H9 (cell line): ENCODE results near the gene DPYD. TPM values are rescaled to one million over a fixed set of nuclear protein-coding genes. Genes with fewer than 3 reads are reported as not detected.

Experiments used
- DNase-seq: peaks from one replicate; pipeline ENCODE4 v3.0.0-alpha.2; 2017
- H2AFZ ChIP-seq: one replicate; pipeline ENCODE4 v1.6.1; 2013; ENCODE audit warnings: mild to moderate bottlenecking, low read length, control low read depth, moderate library complexity
- H2AK5ac ChIP-seq: 2 replicates; pipeline ENCODE4 v1.6.1; 2013; ENCODE audit warnings: low read length, control low read depth, mixed read lengths; ENCODE audit not compliant: insufficient read length
- H2BK120ac ChIP-seq: one replicate; pipeline ENCODE4 v1.6.1; 2013; ENCODE audit warnings: low read depth, mild to moderate bottlenecking, low read length, control low read depth, inconsistent platforms; ENCODE audit not compliant: poor library complexity, severe bottlenecking
- H2BK12ac ChIP-seq: 2 replicates; pipeline ENCODE4 v1.6.1; 2013; ENCODE audit warnings: low read length, control low read depth, mixed read lengths, low read depth; ENCODE audit not compliant: insufficient read length
- H2BK15ac ChIP-seq: 2 replicates; pipeline ENCODE4 v1.6.1; 2013; ENCODE audit warnings: low read depth, low read length, control low read depth
- H2BK20ac ChIP-seq: one replicate; pipeline ENCODE4 v1.6.1; 2013; ENCODE audit warnings: low read depth, mild to moderate bottlenecking, low read length, control low read depth, inconsistent platforms; ENCODE audit not compliant: poor library complexity, severe bottlenecking
- H2BK5ac ChIP-seq: 2 replicates; pipeline ENCODE4 v1.6.1; 2013; ENCODE audit warnings: low read length, control low read depth, mixed read lengths; ENCODE audit not compliant: insufficient read length
- H3K14ac ChIP-seq: 2 replicates; pipeline ENCODE4 v1.6.1; 2013; ENCODE audit warnings: low read length, control low read depth; ENCODE audit not compliant: insufficient read depth
- H3K18ac ChIP-seq: 2 replicates; pipeline ENCODE4 v1.6.1; 2013; ENCODE audit warnings: low read depth, mild to moderate bottlenecking, mixed read lengths, low read length, control low read depth; ENCODE audit not compliant: insufficient read length
- H3K23ac ChIP-seq: 2 replicates; pipeline ENCODE4 v1.6.1; 2013; ENCODE audit warnings: low read length, control low read depth, mixed read lengths, low read depth; ENCODE audit not compliant: insufficient read length
- H3K23me2 ChIP-seq: 2 replicates; pipeline ENCODE4 v1.6.1; 2013; ENCODE audit warnings: low read depth, mild to moderate bottlenecking, mixed read lengths, low read length, control low read depth; ENCODE audit not compliant: insufficient read length, poor library complexity, severe bottlenecking
- H3K27ac ChIP-seq: 2 replicates; pipeline ENCODE4 v1.5.1; 2013; ENCODE audit warnings: low read length, control low read depth, mixed read lengths, low read depth; ENCODE audit not compliant: insufficient read length
- H3K27me3 ChIP-seq: 2 replicates; pipeline ENCODE4 v1.6.1; 2013; ENCODE audit warnings: low read length, control low read depth, inconsistent platforms; ENCODE audit not compliant: insufficient read depth
- H3K4ac ChIP-seq: 2 replicates; pipeline ENCODE4 v1.6.1; 2013; ENCODE audit warnings: low read depth, mild to moderate bottlenecking, control low read depth, inconsistent platforms, low read length, moderate library complexity
- H3K4me1 ChIP-seq: 2 replicates; pipeline ENCODE4 v1.6.1; 2013; ENCODE audit warnings: low read length, control low read depth, inconsistent platforms; ENCODE audit not compliant: insufficient read depth
- H3K4me2 ChIP-seq: 2 replicates; pipeline ENCODE4 v1.6.1; 2013; ENCODE audit warnings: low read length, control low read depth, mixed read lengths; ENCODE audit not compliant: insufficient read length, insufficient read depth
- H3K56ac ChIP-seq: 2 replicates; pipeline ENCODE4 v1.6.1; 2013; ENCODE audit warnings: low read depth, mild to moderate bottlenecking, mixed read lengths, low read length, control low read depth; ENCODE audit not compliant: insufficient read length
- H3K79me1 ChIP-seq: 2 replicates; pipeline ENCODE4 v1.6.1; 2013; ENCODE audit warnings: low read depth, mild to moderate bottlenecking, moderate library complexity, low read length, control low read depth, inconsistent platforms; ENCODE audit not compliant: insufficient read depth, poor library complexity, severe bottlenecking
- H3K79me2 ChIP-seq: 2 replicates; pipeline ENCODE4 v1.6.1; 2013; ENCODE audit warnings: low read length, control low read depth, inconsistent platforms; ENCODE audit not compliant: insufficient read depth
- H3K9ac ChIP-seq: 2 replicates; pipeline ENCODE4 v1.6.1; 2013; ENCODE audit warnings: low read length, control low read depth, mixed read lengths; ENCODE audit not compliant: insufficient read length; ENCODE audit errors: extremely low read depth
- H3K9me3 ChIP-seq: one replicate; pipeline ENCODE4 v1.6.1; 2013; ENCODE audit warnings: low read depth, low read length, inconsistent platforms; ENCODE audit not compliant: control insufficient read depth
- H3T11ph ChIP-seq: one replicate; pipeline ENCODE4 v1.6.1; 2013; ENCODE audit warnings: mild to moderate bottlenecking, low read length, control low read depth, inconsistent platforms
- H4K20me1 ChIP-seq: one replicate; pipeline ENCODE4 v1.6.1; 2013; ENCODE audit not compliant: control insufficient read depth, insufficient read length, insufficient read depth
- H4K5ac ChIP-seq: 2 replicates; pipeline ENCODE4 v1.6.1; 2013; ENCODE audit warnings: low read depth, mild to moderate bottlenecking, mixed read lengths, low read length, control low read depth; ENCODE audit not compliant: insufficient read length
- H4K8ac ChIP-seq: replicated peaks from 2 replicates; pipeline ENCODE4 v1.6.1; 2013; ENCODE audit warnings: low read length, control low read depth, mixed read lengths, low read depth; ENCODE audit not compliant: insufficient read length
- H4K91ac ChIP-seq: 2 replicates; pipeline ENCODE4 v1.6.1; 2013; ENCODE audit warnings: low read depth, mild to moderate bottlenecking, moderate library complexity, mixed read lengths, low read length, control low read depth; ENCODE audit not compliant: insufficient read length
- H3K27ac Mint-ChIP-seq, 3 experiments: 2 replicates in 2 of 3; 3 replicates in 1 of 3; pipeline ENCODE4 v1.8.0; 2020 to 2021; ENCODE audit warnings: mixed read lengths in 3 of 3, mild to moderate bottlenecking in 1 of 3, moderate library complexity in 1 of 3
- H3K27me3 Mint-ChIP-seq: 2 replicates; pipeline ENCODE4 v1.8.0; 2021; ENCODE audit warnings: low read depth, mild to moderate bottlenecking, moderate library complexity, mixed read lengths
- H3K36me3 Mint-ChIP-seq, 3 experiments: 2 replicates in 2 of 3; 3 replicates in 1 of 3; pipeline ENCODE4 v1.8.0; 2020 to 2021; ENCODE audit warnings: low read depth in 3 of 3, mixed read lengths in 3 of 3; ENCODE audit not compliant: insufficient read depth in 1 of 3
- H3K4me1 Mint-ChIP-seq, 2 experiments: 2 replicates each; pipeline ENCODE4 v1.8.0; 2020; ENCODE audit warnings: mixed read lengths in 2 of 2
- H3K4me3 Mint-ChIP-seq, 2 experiments: 2 replicates in 1 of 2; 3 replicates in 1 of 2; pipeline ENCODE4 v1.8.0; 2020 to 2021; ENCODE audit warnings: mild to moderate bottlenecking in 2 of 2, mixed read lengths in 2 of 2, moderate library complexity in 1 of 2
- H3K9me3 Mint-ChIP-seq, 2 experiments: 2 replicates in 1 of 2; 3 replicates in 1 of 2; pipeline ENCODE4 v1.8.0; 2020; ENCODE audit warnings: mild to moderate bottlenecking in 2 of 2, mixed read lengths in 2 of 2, moderate library complexity in 1 of 2
- CTCF ChIP-seq: fragments of 200-600 bp; sonication (generic); conservative IDR thresholded peaks from 3 replicates; pipeline ENCODE4 v1.8.0; 2021; ENCODE audit warnings: antibody characterized with exemption, mild to moderate bottlenecking
- whole genome bisulfite sequencing: extraction: QIAGEN DNeasy Blood & Tissue Kit; methylation state at CpG from one replicate; pipeline ENCODE4 v1.1.7; 2013; ENCODE audit warnings: missing lambda C conversion rate, low lambda C conversion rate, mixed read lengths; ENCODE audit not compliant: insufficient read length; ENCODE audit errors: extremely low coverage; 5-methylcytosine and 5-hydroxymethylcytosine counted together
- total RNA-seq: library from RNA; stranded (reverse); gene quantifications from 2 replicates; pipeline ENCODE4 v1.2.1, GENCODE V29; 2021

Gene DPYD
- total RNA-seq, 1 experiment from 2014 or later = 0.37 TPM

- no peak overlapping the region for H4K5ac ChIP-seq
- no peak overlapping the region for H3K4me3 Mint-ChIP-seq
- H2BK120ac ChIP-seq = no peak overlapping the region
- no peaks in the 10 kb centered on the region for H3K27me3 ChIP-seq
- no peak overlapping the region for H3K4ac ChIP-seq
- TF ChIP-seq CTCF = no peak
- no peaks in the 10 kb centered on the region for H3K4me1 ChIP-seq
- H4K20me1 ChIP-seq = no peaks in the 10 kb centered on the region
- H3K79me1 ChIP-seq = no peaks in the 10 kb centered on the region
- H3K23me2 ChIP-seq = no peaks in the 10 kb centered on the region
- H3K14ac ChIP-seq = no peak overlapping the region
- no peak for DNase-seq
- no peak overlapping the region for H2BK12ac ChIP-seq
- H3K23ac ChIP-seq = no peak overlapping the region
- no peaks in the 10 kb centered on the region for H3K9me3 Mint-ChIP-seq
- H3K9me3 ChIP-seq = no peaks in the 10 kb centered on the region
- no peak overlapping the region for H3K18ac ChIP-seq
- H4K8ac ChIP-seq = no peak overlapping the region
- no peak overlapping the region for H4K91ac ChIP-seq
- no peaks in the 10 kb centered on the region for H3K27me3 Mint-ChIP-seq
- no peak overlapping the region for H3K9ac ChIP-seq
- H2AFZ ChIP-seq = no peak overlapping the region
- no peak overlapping the region for H2BK5ac ChIP-seq
- no CpG with 5 or more reads among the region's 1 CpG for WGBS
- H3K79me2 ChIP-seq = no peaks in the 10 kb centered on the region
- H3K4me1 Mint-ChIP-seq = peaks cover 0 to 10% of the 10 kb centered on the region in 2 experiments; a peak in 2 of 4 replicates
- H3K27ac ChIP-seq = no peak overlapping the region
- no peak overlapping the region for H2AK5ac ChIP-seq
- H3K36me3 Mint-ChIP-seq = no peaks in the 10 kb centered on the region
- no peak overlapping the region for H2BK20ac ChIP-seq
- no peak overlapping the region for H2BK15ac ChIP-seq
- H3T11ph ChIP-seq = no peak overlapping the region
- H3K56ac ChIP-seq = no peak overlapping the region
- no peak overlapping the region for H3K4me2 ChIP-seq
- H3K27ac Mint-ChIP-seq = no peak overlapping the region
Observed at GRCh38 chr1:97506368-97506767, 414.5 kb downstream of the DPYD start.
